ENCODE measurements around the gene PIGZ. TPM values are rescaled to one million over a fixed set of nuclear protein-coding genes. Genes with fewer than 3 reads are reported as not detected.

PIGZ gene
- total RNA-seq (2014; rRNA removed; shearing (Covaris generic)) (3.9 and 5.7 TPM in 2 replicates), polyA plus RNA-seq (2016; fragmentation: Nextera tagmentation; extraction: Ambion mirVana) (7.6 and 9.6 TPM in 2 replicates)

- Histone ChIP-seq H3K27me3 (replicated peaks; ENCODE audit: insufficient read depth) (no peaks in the 10 kb centered on the region), H3K4me2 (ENCODE audit: unreplicated experiment) (peak within 1 kb of the TSS; percentile 94), H3K27ac (no peak within 1 kb of the TSS), H3K36me3 (ENCODE audit: low read depth) (no peaks in the 10 kb centered on the region), H4K20me1 (ENCODE audit: insufficient read depth) (no peaks in the 10 kb centered on the region), H3K9me3 (ENCODE audit: low read depth) (no peaks in the 10 kb centered on the region), H3F3A (ENCODE audit: insufficient read depth) (no peaks in the 10 kb centered on the region), H3K4me1 (ENCODE audit: insufficient read depth) (no peaks in the 10 kb centered on the region), H3K79me2 (ENCODE audit: insufficient read depth) (no peaks in the 10 kb centered on the region), H3K4me3 (peak within 1 kb of the TSS; percentile 90), H3K9ac (peak within 1 kb of the TSS; percentile 74), H3K9me2 (ENCODE audit: insufficient read depth) (no peaks in the 10 kb centered on the region), H2AFZ (peak within 1 kb of the TSS; percentile 96)
- peak; percentile 76 for DNase-seq
- TF ChIP-seq EZH2phosphoT487 (IDR thresholded peaks at IDR 0.05; ENCODE audit: insufficient read depth, low read depth): no peak
- no peak for TF ChIP-seq EZH2 (IDR thresholded peaks at IDR 0.05; ENCODE audit: insufficient read depth, poor library complexity, severe bottlenecking)
- in situ Hi-C loops (cut with MboI): no loop called here
- 3 to 6% methylated on average over 33 to 54 of the region's 98 CpGs for WGBS, 2 experiments (ENCODE audit: low coverage in 1 of 2, low lambda C conversion rate in 2 of 2, missing lambda C conversion rate in 2 of 2)
These were observed at the start of gene PIGZ for GRCh38 chr3:196968233-196969133. Gene PIGZ, minus strand, starts transcription at chr3:196968833. Its CDS starts 16,802 bp downstream, at chr3:196952031.

- no peaks in the 10 kb centered on the region; the same call in none of the 2 replicates for H3K27me3 ChIP-seq (replicated peaks; ENCODE audit: insufficient read depth)
- H3F3A ChIP-seq (ENCODE audit: insufficient read depth): no peaks in the 10 kb centered on the region
- no peak for DNase-seq
- H3K9me2 ChIP-seq (ENCODE audit: insufficient read depth): no peaks in the 10 kb centered on the region
- no peak overlapping the region for H3K27ac ChIP-seq
- no peak overlapping the region for H3K9ac ChIP-seq
- no peaks in the 10 kb centered on the region for H4K20me1 ChIP-seq (ENCODE audit: insufficient read depth)
- TF ChIP-seq EZH2phosphoT487 (IDR thresholded peaks at IDR 0.05; ENCODE audit: insufficient read depth, low read depth): no peak
- no peak for TF ChIP-seq EZH2 (IDR thresholded peaks at IDR 0.05; ENCODE audit: insufficient read depth, poor library complexity, severe bottlenecking)
- no peaks in the 10 kb centered on the region for H3K4me1 ChIP-seq (ENCODE audit: insufficient read depth)
- H3K36me3 ChIP-seq (ENCODE audit: low read depth): no peaks in the 10 kb centered on the region
- no peak overlapping the region for H2AFZ ChIP-seq
- in situ Hi-C loops (cut with MboI): no loop called here
- H3K4me3 ChIP-seq: no peak overlapping the region
- no peaks in the 10 kb centered on the region for H3K79me2 ChIP-seq (ENCODE audit: insufficient read depth)
- WGBS, 2 experiments (ENCODE audit: low coverage in 1 of 2, low lambda C conversion rate in 2 of 2, missing lambda C conversion rate in 2 of 2): 83 to 84% methylated on average over 16 to 18 of the region's 18 CpGs
- H3K9me3 ChIP-seq (ENCODE audit: low read depth): no peaks in the 10 kb centered on the region
- H3K4me2 ChIP-seq (ENCODE audit: unreplicated experiment): no peak overlapping the region
These were observed 48.4 kb upstream of the PIGZ start for GRCh38 chr3:197017003-197017402.

- Histone ChIP-seq H3F3A (ENCODE audit: insufficient read depth) (no peaks in the 10 kb centered on the region), H3K4me3 (no peak overlapping the region), H3K9ac (no peak overlapping the region), H3K4me2 (ENCODE audit: unreplicated experiment) (no peak overlapping the region), H3K4me1 (ENCODE audit: insufficient read depth) (no peaks in the 10 kb centered on the region), H3K79me2 (ENCODE audit: insufficient read depth) (no peaks in the 10 kb centered on the region), H3K9me3 (ENCODE audit: low read depth) (no peaks in the 10 kb centered on the region), H2AFZ (no peak overlapping the region), H3K36me3 (ENCODE audit: low read depth) (no peaks in the 10 kb centered on the region), H3K9me2 (ENCODE audit: insufficient read depth) (no peaks in the 10 kb centered on the region), H4K20me1 (ENCODE audit: insufficient read depth) (no peaks in the 10 kb centered on the region), H3K27ac (no peak overlapping the region), H3K27me3 (replicated peaks; ENCODE audit: insufficient read depth) (no peaks in the 10 kb centered on the region; the same call in none of the 2 replicates)
- no peak for DNase-seq
- TF ChIP-seq EZH2 (IDR thresholded peaks at IDR 0.05; ENCODE audit: insufficient read depth, poor library complexity, severe bottlenecking): no peak
- TF ChIP-seq EZH2phosphoT487 (IDR thresholded peaks at IDR 0.05; ENCODE audit: insufficient read depth, low read depth): no peak
- 78 to 81% methylated on average over 28 of the region's 28 CpGs for WGBS, 2 experiments (ENCODE audit: low coverage in 1 of 2, low lambda C conversion rate in 2 of 2, missing lambda C conversion rate in 2 of 2)
- in situ Hi-C loops (cut with MboI): no loop called here
These were observed 47.4 kb upstream of the PIGZ start for GRCh38 chr3:197015790-197016736.

GRCh38 chr3:197014942-197015575, 46.4 kb upstream of the PIGZ start:
- Histone ChIP-seq H3K27ac (no peak overlapping the region), H2AFZ (no peak overlapping the region), H3K27me3 (replicated peaks; ENCODE audit: insufficient read depth) (no peaks in the 10 kb centered on the region; the same call in none of the 2 replicates), H3K4me3 (no peak overlapping the region), H3K4me2 (ENCODE audit: unreplicated experiment) (no peak overlapping the region), H3K4me1 (ENCODE audit: insufficient read depth) (no peaks in the 10 kb centered on the region), H3K36me3 (ENCODE audit: low read depth) (no peaks in the 10 kb centered on the region), H3K9me3 (ENCODE audit: low read depth) (no peaks in the 10 kb centered on the region), H3K9me2 (ENCODE audit: insufficient read depth) (no peaks in the 10 kb centered on the region), H4K20me1 (ENCODE audit: insufficient read depth) (no peaks in the 10 kb centered on the region), H3F3A (ENCODE audit: insufficient read depth) (no peaks in the 10 kb centered on the region), H3K9ac (no peak overlapping the region), H3K79me2 (ENCODE audit: insufficient read depth) (no peaks in the 10 kb centered on the region)
- in situ Hi-C loops (cut with MboI): no loop called here
- TF ChIP-seq EZH2 (IDR thresholded peaks at IDR 0.05; ENCODE audit: insufficient read depth, poor library complexity, severe bottlenecking) (no peak), EZH2phosphoT487 (IDR thresholded peaks at IDR 0.05; ENCODE audit: insufficient read depth, low read depth) (no peak)
- DNase-seq: no peak
- 81% methylated on average over 19 to 22 of the region's 22 CpGs for WGBS, 2 experiments (ENCODE audit: low coverage in 1 of 2, low lambda C conversion rate in 2 of 2, missing lambda C conversion rate in 2 of 2)

Data from GM23248 (cell line).